Activated CD8-positive, alpha-beta memory T cell treated with anti-CD3 and anti-CD28 coated beads, Interleukin-2, amount 10 ng/mL, durations not matched to agents 7 days and 5 days (primary cell): ENCODE data around the gene SLC25A42. TPM values are rescaled to one million over a fixed set of nuclear protein-coding genes. Genes with fewer than 3 reads are reported as not detected.

Experiments
- ATAC-seq: fragments of 150-1000 bp; cut with Tn5 transposase; one replicate; pipeline ENCODE4 v1.10.0; 2021; ENCODE audit warnings: moderate library complexity
- CTCF ChIA-PET: fragments of 350-600 bp; sonication (Branson Sonifier 250); formaldehyde crosslinking; loops from one replicate; lab custom pipeline; 2021; ENCODE audit warnings: antibody characterized with exemption; lab: Charles Lee
- DNase-seq: peaks from one replicate; pipeline ENCODE4 v3.0.0-alpha.2; 2020
- H3K27ac Mint-ChIP-seq: one replicate; pipeline ENCODE4 v1.8.0; 2021; ENCODE audit warnings: mild to moderate bottlenecking, mixed read lengths
- H3K27me3 Mint-ChIP-seq: one replicate; pipeline ENCODE4 v1.8.0; 2021; ENCODE audit warnings: mixed read lengths
- H3K36me3 Mint-ChIP-seq: one replicate; pipeline ENCODE4 v1.8.0; 2021; ENCODE audit warnings: mild to moderate bottlenecking, mixed read lengths
- H3K4me1 Mint-ChIP-seq: one replicate; pipeline ENCODE4 v1.8.0; 2021; ENCODE audit warnings: mixed read lengths
- H3K4me3 Mint-ChIP-seq: one replicate; pipeline ENCODE4 v1.8.0; 2021; ENCODE audit warnings: mild to moderate bottlenecking, moderate library complexity, mixed read lengths
- H3K9me3 Mint-ChIP-seq: one replicate; pipeline ENCODE4 v1.8.0; 2022; ENCODE audit warnings: low read depth, mixed read lengths
- total RNA-seq, 2 experiments: library from RNA; stranded (reverse); gene quantifications; one replicate each; pipeline ENCODE4 v1.2.3, GENCODE V29; 2021

Gene SLC25A42
- total RNA-seq, 2 experiments from 2014 or later: 15.6 to 18.7 TPM

DNA sequence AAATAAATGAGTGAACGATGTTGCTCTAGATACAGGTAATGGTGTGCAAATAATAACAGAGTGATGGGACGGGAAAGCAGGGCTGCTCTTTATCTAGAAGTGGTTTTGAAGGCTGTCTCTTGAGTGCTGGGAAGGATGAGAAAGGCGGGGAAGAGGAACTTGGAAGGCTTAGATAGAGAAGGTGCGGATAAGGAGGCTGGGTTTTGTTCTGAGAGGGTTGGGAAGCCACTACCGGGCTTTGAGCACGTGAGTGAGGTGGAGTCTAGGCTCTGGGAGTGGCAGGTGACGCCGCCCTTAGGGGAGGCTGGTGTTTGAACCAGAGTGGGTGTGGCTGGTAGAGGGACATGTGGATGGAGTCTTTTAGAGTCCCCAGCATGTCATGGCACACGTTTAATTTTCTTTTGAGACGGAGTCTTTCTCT is 29.6 kb upstream of the SLC25A42 start:
- H3K36me3 Mint-ChIP-seq: peaks cover 36% of the 10 kb centered on the region
- CTCF ChIA-PET: no interaction called here
- ATAC-seq: peak; percentile 66
- no peaks in the 10 kb centered on the region for H3K9me3 Mint-ChIP-seq
- peak; percentile 91 for DNase-seq
- H3K27ac Mint-ChIP-seq: peak overlapping the region; percentile 98
- H3K27me3 Mint-ChIP-seq: no peaks in the 10 kb centered on the region
- H3K4me3 Mint-ChIP-seq: peak overlapping the region; percentile 84
- peaks cover 37% of the 10 kb centered on the region for H3K4me1 Mint-ChIP-seq

GRCh38 chr19:19039901-19040300 is 23.9 kb upstream of the SLC25A42 start:
- Mint-ChIP-seq H3K4me1 (peaks cover 24% of the 10 kb centered on the region), H3K9me3 (no peaks in the 10 kb centered on the region), H3K27ac (peak overlapping the region; percentile 38), H3K27me3 (no peaks in the 10 kb centered on the region), H3K4me3 (no peak overlapping the region), H3K36me3 (peaks cover 21% of the 10 kb centered on the region)
- peak; percentile 55 for ATAC-seq
- DNase-seq: no peak
- CTCF ChIA-PET: no interaction called here

GRCh38 chr19:19040417-19040816 is 23.4 kb upstream of the SLC25A42 start:
- CTCF ChIA-PET: interaction anchor here (0.9 kb wide), 1 partner anchor 11 kb away, joined by 3 read pairs; no protein-coding TSS in a partner anchor

GRCh38 chr19:19042732-19043280 is 21.0 kb upstream of the SLC25A42 start:
- ATAC-seq (no peak), DNase-seq (no peak)
- no peaks in the 10 kb centered on the region for H3K9me3 Mint-ChIP-seq
- H3K27ac Mint-ChIP-seq: no peak overlapping the region
- H3K27me3 Mint-ChIP-seq: no peaks in the 10 kb centered on the region
- CTCF ChIA-PET: no interaction called here
- peaks cover 14% of the 10 kb centered on the region for H3K4me1 Mint-ChIP-seq
- peaks cover 15% of the 10 kb centered on the region for H3K36me3 Mint-ChIP-seq
- H3K4me3 Mint-ChIP-seq: no peak overlapping the region

More at GRCh38 chr19:19040417-19040816, 23.4 kb upstream of the SLC25A42 start:
- Mint-ChIP-seq H3K27ac (no peak overlapping the region), H3K9me3 (no peaks in the 10 kb centered on the region), H3K36me3 (peaks cover 23% of the 10 kb centered on the region), H3K27me3 (no peaks in the 10 kb centered on the region), H3K4me3 (no peak overlapping the region), H3K4me1 (peaks cover 22% of the 10 kb centered on the region)
- DNase-seq (no peak), ATAC-seq (no peak)

GRCh38 chr19:19043481-19043880 is 20.3 kb upstream of the SLC25A42 start:
- no peak for ATAC-seq

DNA sequence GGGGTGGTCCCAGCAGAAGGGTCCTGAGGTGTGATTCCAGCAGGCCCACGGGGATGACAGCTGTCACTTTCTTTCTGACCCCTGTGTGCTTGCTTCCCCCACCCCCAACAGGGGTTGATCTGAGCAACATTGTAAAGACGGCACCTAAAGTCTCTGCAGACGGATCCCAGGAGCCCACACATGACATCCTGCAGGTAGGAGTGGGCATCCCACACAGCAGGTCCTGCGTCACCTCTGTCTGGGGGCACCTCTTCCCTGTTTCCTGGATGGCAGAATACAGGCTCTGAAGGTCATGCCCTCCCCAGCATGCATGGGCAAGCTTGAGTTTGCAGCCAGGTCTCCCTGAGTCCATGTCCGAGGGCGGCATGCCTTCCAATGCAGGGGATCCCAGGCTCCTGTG is 19.9 kb upstream of the SLC25A42 start:
- no peak overlapping the region for H3K4me3 Mint-ChIP-seq
- H3K27me3 Mint-ChIP-seq: no peaks in the 10 kb centered on the region
- no peak overlapping the region for H3K27ac Mint-ChIP-seq
- ATAC-seq (no peak), DNase-seq (no peak)
- CTCF ChIA-PET: no interaction called here
- H3K9me3 Mint-ChIP-seq: no peaks in the 10 kb centered on the region
- peaks cover 14% of the 10 kb centered on the region for H3K4me1 Mint-ChIP-seq
- peaks cover 12% of the 10 kb centered on the region for H3K36me3 Mint-ChIP-seq

More at GRCh38 chr19:19043481-19043880, 20.3 kb upstream of the SLC25A42 start:
- H3K27ac Mint-ChIP-seq: no peak overlapping the region
- H3K4me3 Mint-ChIP-seq: no peak overlapping the region
- no peaks in the 10 kb centered on the region for H3K9me3 Mint-ChIP-seq
- DNase-seq: no peak
- CTCF ChIA-PET: no interaction called here
- peaks cover 12% of the 10 kb centered on the region for H3K36me3 Mint-ChIP-seq
- H3K4me1 Mint-ChIP-seq: peaks cover 14% of the 10 kb centered on the region
- no peaks in the 10 kb centered on the region for H3K27me3 Mint-ChIP-seq

- ATAC-seq (no peak), DNase-seq (no peak)
- H3K4me3 Mint-ChIP-seq: no peak overlapping the region
- CTCF ChIA-PET: interaction anchor here (0.6 to 0.7 kb wide), 2 partner anchors 57 to 602 kb away, joined by 3 read pairs; no protein-coding TSS in a partner anchor
- H3K4me1 Mint-ChIP-seq: no peaks in the 10 kb centered on the region
- H3K9me3 Mint-ChIP-seq: no peaks in the 10 kb centered on the region
- H3K27ac Mint-ChIP-seq: no peak overlapping the region
- H3K36me3 Mint-ChIP-seq: peaks cover 12% of the 10 kb centered on the region
- no peaks in the 10 kb centered on the region for H3K27me3 Mint-ChIP-seq
These were observed 14.4 kb upstream of the SLC25A42 start for GRCh38 chr19:19049406-19049805.

GRCh38 chr19:19050104-19050503 is 13.7 kb upstream of the SLC25A42 start:
- peaks cover 8% of the 10 kb centered on the region for H3K36me3 Mint-ChIP-seq
- H3K27ac Mint-ChIP-seq: no peak overlapping the region
- CTCF ChIA-PET: interaction anchor here (1.5 kb wide), 1 partner anchor 13 kb away, joined by 4 read pairs; the partner anchor contains the start of gene SLC25A42
- DNase-seq (no peak), ATAC-seq (no peak)
- no peaks in the 10 kb centered on the region for H3K27me3 Mint-ChIP-seq
- H3K9me3 Mint-ChIP-seq: no peaks in the 10 kb centered on the region
- no peak overlapping the region for H3K4me3 Mint-ChIP-seq
- H3K4me1 Mint-ChIP-seq: no peaks in the 10 kb centered on the region

DNA sequence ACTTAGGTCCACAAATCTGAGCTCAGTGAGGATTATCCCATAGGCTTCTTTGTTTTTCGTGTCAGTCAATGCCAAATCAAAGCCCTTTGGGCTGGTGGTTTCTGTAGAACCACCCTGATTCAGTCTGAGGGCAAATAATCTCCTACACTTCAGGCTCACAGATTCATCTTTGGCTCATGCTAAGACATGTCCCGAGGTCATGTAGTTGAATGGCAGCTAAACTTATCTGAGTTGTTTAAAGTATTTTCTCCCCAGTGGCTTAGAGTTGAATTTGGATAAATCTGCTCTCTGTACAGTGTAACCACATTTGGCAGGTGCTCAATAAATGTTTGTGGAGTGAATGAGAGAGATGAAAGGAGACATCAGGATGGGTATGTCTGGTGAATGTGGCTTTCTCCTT is 13.1 kb upstream of the SLC25A42 start:
- no peak for ATAC-seq
- Mint-ChIP-seq H3K27ac (peak overlapping the region; percentile 28), H3K27me3 (no peaks in the 10 kb centered on the region), H3K36me3 (peaks cover 6% of the 10 kb centered on the region), H3K4me3 (no peak overlapping the region), H3K4me1 (no peaks in the 10 kb centered on the region), H3K9me3 (no peaks in the 10 kb centered on the region)
- CTCF ChIA-PET: interaction anchor here (1.0 to 1.5 kb wide), 3 partner anchors 10 to 90 kb away, joined by 3 to 4 read pairs (median 3); partner anchors contain the start of gene SLC25A42
- DNase-seq: no peak

DNA sequence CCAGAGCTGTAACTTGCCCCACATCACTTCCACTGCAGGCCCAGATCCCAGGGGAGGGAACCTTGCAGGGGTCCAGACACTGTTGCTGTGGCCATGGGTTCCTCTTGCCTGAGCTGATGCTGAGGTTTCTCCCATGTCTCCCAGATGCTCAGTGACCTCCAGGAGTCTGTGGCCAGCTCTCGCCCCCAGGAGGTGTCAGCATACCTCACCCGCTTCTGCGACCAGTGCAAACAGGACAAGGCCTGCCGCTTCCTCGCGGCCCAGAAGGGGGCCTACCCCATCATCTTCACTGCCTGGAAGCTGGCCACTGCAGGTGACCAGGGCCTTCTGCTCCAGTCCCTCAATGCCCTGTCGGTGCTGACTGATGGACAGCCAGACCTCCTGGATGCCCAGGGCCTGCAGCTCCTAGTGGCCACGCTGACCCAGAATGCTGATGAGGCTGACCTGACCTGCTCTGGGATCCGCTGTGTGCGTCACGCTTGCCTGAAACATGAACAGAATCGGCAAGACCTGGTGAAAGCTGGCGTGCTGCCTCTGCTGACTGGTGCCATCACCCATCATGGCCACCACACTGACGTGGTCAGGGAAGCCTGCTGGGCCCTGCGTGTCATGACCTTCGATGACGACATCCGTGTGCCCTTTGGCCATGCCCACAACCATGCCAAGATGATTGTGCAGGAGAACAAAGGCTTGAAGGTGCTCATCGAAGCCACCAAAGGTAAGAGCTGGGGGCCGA is 12.1 kb upstream of the SLC25A42 start:
- Mint-ChIP-seq H3K27ac (no peak overlapping the region), H3K4me1 (no peaks in the 10 kb centered on the region), H3K4me3 (no peak overlapping the region), H3K36me3 (peaks cover 4% of the 10 kb centered on the region), H3K27me3 (no peaks in the 10 kb centered on the region), H3K9me3 (no peaks in the 10 kb centered on the region)
- ATAC-seq (no peak), DNase-seq (no peak)
- CTCF ChIA-PET: interaction anchor here (1.0 to 1.7 kb wide), 4 partner anchors 11 to 89 kb away, joined by 3 to 5 read pairs (median 4); partner anchors contain the start of gene SLC25A42

DNA sequence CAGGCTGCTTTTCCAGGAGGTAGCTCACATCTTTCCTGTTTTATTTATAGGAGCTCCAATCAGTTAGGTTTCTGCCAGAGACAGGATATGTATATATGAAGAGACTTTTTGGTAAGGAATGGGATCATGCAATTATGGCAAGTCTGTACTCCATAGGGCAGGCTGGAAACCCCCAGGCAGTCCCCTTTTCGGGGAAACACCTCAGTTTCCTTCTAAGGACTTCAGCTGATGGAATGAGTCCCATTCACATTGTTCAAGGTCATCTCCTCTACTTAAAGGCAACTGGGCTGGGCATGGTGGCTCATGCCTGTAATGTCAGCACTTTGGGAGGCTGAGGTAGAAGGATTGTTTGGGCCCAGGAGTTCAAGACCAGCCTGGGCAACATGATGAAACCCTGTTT is 10.9 kb upstream of the SLC25A42 start:
- no peak for DNase-seq
- H3K4me3 Mint-ChIP-seq: no peak overlapping the region
- CTCF ChIA-PET: interaction anchor here (1.1 to 1.7 kb wide), 3 partner anchors 10 to 86 kb away, joined by 4 to 6 read pairs (median 5); no protein-coding TSS in a partner anchor
- H3K27ac Mint-ChIP-seq: no peak overlapping the region
- no peaks in the 10 kb centered on the region for H3K9me3 Mint-ChIP-seq
- no peaks in the 10 kb centered on the region for H3K27me3 Mint-ChIP-seq
- H3K36me3 Mint-ChIP-seq: no peaks in the 10 kb centered on the region
- no peaks in the 10 kb centered on the region for H3K4me1 Mint-ChIP-seq
- ATAC-seq: no peak

DNA sequence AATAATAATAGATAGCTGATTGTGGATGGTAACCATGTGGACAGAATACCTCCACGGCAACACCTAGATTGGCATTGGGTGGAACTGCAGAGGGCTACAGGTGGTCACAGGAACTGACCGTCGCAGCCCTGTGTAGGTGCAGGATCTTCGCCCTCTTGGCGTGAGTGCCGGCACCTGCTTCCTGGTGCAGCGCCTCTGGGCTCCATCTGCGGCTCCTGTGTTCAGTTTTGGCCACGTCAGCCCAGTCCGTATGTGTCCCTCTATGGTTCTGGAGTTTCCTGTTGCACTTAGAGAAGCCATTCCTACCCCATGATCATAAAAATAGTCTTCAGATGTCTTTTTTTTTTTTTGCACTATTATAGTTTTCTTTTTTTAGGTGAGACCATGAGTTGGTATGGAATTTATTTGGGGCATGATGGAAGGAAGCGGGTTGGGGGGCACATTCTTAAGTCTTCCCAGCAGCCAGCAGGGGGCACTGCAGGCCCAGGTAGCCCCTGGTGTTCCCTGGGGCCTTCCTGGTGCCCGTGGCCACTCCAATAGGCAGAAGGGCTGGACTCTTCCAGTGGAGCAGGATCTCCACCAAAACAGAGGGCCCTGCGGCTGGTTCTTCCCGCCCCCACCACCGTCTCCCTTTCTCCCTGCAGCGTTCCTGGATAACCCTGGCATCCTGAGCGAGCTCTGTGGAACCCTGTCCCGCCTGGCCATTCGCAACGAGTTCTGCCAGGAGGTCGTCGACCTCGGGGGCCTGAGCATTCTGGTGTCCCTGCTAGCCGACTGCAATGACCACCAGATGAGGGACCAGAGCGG is 10.1 kb upstream of the SLC25A42 start:
- Mint-ChIP-seq H3K27ac (no peak overlapping the region), H3K27me3 (no peaks in the 10 kb centered on the region), H3K4me3 (no peak overlapping the region), H3K9me3 (no peaks in the 10 kb centered on the region), H3K36me3 (no peaks in the 10 kb centered on the region), H3K4me1 (no peaks in the 10 kb centered on the region)
- ATAC-seq (peak; percentile 65), DNase-seq (peak; percentile 66)
- CTCF ChIA-PET: interaction anchor here (1.0 to 1.8 kb wide), 6 partner anchors 9 to 90 kb away, joined by 4 to 10 read pairs (median 5); partner anchors contain the start of gene SLC25A42
